ENCODE measurements around the gene RNPEPL1.

Gene RNPEPL1

DNA sequence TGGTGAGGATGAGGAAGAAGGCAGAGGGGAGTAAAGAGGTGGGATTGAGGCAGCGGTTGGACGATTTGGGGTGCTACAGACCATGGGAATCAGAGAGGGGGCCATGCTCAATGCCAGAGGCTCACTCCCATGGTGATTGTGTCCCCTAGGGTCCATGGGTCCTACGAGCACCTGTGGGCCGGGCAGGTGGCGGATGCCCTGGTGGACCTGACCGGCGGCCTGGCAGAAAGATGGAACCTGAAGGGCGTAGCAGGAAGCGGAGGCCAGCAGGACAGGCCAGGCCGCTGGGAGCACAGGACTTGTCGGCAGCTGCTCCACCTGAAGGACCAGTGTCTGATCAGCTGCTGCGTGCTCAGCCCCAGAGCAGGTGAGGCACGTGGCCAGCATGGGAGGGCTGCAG, 23.5 kb downstream of the RNPEPL1 start:
- no peak for DNase-seq (ENCODE audit: low spot score)

GRCh38 chr2:240593026-240593702, 24.9 kb downstream of the RNPEPL1 start:
- DNase-seq (ENCODE audit: low spot score), result no peak

DNA sequence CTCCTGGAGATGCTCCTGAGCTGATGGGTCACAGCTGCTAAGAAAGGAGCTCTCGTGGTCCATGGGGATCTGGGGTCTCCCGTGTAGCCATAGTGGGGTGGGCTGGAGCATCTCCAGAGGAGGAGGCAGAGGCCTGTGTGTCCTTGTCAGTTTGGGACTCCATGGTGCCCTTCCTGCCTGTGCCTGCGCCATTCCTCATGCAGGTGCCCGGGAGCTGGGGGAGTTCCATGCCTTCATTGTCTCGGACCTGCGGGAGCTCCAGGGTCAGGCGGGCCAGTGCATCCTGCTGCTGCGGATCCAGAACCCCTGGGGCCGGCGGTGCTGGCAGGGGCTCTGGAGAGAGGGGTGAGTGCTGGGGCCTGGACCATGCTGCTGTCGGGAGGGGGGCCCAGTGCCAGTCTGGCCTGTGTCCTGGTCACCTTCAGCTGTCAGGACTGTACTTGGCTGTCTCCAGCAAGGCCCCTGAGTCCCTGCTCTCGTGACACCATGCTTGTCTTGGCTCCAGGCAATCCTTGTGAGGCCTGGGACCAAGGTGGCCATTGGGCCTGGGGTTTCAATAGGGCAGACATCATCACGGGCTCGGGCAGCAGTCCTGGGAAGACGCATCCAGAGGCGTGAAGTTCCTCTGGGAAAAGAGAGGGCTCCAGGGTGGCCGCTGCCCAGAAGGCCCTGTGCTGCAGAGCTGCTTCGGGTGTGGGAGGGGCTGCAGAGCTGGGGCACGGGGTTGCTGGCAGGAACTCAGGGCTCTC, 25.6 kb downstream of the RNPEPL1 start:
- DNase-seq (ENCODE audit: low spot score), result no peak

- DNase-seq (ENCODE audit: low spot score), result no peak
These were observed 26.5 kb downstream of the RNPEPL1 start for GRCh38 chr2:240594511-240595380.

GRCh38 chr2:240595381-240596079, 27.2 kb downstream of the RNPEPL1 start:
- peak; percentile 49 for DNase-seq (ENCODE audit: low spot score)

GRCh38 chr2:240596080-240596460, 27.8 kb downstream of the RNPEPL1 start:
- no peak for DNase-seq (ENCODE audit: low spot score)

DNA sequence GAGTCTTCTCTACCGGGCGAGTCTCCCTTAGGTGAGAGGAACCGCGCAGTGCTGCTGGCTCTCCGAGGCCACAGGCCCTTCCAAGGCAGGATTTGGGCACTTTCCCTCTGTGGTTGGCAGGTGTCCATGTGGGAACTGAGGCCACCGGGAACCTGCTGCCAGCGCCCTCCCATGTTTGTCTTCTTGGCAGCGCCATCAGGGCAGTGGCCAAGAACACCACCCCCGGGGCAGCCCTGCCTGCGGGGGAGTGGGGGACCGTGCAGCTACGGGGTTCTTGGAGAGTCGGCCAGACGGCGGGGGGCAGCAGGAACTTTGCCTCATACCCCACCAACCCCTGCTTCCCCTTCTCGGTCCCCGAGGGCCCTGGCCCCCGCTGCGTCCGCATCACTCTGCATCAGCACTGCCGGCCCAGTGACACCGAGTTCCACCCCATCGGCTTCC, 28.2 kb downstream of the RNPEPL1 start:
- DNase-seq (ENCODE audit: low spot score), result no peak

DNA sequence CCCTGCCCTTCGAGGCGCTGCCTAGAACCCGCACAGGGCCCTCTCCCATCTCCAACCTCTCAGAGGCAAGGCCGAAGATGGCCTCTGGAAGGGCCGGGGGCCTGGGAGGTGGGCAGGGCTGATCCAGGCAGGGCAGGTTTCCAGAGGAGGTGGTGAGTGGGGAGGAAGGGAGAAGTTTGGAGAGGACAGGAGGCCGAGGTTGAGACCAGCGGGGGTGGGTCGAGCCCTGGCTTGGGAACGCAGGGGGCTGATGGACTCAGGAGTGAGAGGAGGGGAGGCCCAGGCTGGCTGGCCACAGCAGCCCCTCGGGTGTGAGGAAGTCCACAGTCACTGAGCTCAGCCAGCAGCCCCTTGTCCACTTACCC, 28.8 kb downstream of the RNPEPL1 start:
- DNase-seq (ENCODE audit: low spot score), result no peak

- DNase-seq (ENCODE audit: low spot score), result no peak
These were observed 29.3 kb downstream of the RNPEPL1 start for GRCh38 chr2:240597419-240598181.

GRCh38 chr2:240598311-240598911, 30.1 kb downstream of the RNPEPL1 start:
- DNase-seq (ENCODE audit: low spot score), result no peak

DNA sequence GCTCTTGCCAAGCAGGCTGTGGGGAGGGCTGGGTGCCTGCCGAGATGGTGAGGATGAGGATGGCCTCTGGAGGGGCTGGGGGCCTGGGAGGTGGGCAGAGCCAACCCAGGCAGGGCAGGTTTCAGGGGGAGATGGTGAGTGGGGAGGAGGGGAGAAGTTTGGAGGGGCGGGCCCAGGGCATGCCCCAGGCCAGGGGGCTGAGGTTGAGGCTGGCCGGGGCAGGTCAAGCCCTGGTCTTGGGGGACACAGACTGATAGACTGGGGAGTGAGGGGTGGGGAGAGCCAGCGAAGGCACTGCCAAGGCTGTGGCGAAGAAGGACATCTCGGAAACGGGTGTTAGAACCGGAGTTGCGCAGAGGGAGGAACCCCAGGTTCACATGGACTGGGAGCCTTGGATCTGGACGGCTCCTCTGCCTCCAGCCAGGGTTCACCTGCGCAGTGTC, 30.9 kb downstream of the RNPEPL1 start:
- no peak for DNase-seq (ENCODE audit: low spot score)

DNA sequence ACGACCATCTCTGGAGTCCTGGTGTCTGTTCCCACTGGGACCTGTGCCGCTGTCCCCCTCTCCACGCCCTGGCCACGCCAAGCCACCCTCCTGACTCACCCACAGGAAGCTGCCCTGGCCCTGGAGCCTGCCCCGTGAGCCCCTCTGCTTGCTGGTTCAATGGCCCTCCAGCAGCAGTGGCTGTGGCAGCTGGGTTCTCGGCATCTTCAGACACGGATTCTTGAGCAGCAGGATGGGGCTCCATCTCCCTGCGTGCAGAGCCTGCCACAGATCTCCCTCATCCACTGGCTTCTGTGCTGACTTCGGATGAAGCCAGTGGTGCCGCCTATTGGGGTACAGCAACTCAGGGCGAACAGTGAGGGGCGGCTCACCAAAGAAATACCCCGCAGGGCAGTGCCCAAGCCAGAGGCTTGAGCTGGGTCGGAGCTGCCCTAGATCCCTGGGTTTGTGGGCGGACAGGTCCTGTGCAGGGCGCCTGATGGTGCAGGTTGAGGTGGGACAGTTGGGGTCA, 32.2 kb downstream of the RNPEPL1 start:
- no peak for DNase-seq (ENCODE audit: low spot score)

DNA sequence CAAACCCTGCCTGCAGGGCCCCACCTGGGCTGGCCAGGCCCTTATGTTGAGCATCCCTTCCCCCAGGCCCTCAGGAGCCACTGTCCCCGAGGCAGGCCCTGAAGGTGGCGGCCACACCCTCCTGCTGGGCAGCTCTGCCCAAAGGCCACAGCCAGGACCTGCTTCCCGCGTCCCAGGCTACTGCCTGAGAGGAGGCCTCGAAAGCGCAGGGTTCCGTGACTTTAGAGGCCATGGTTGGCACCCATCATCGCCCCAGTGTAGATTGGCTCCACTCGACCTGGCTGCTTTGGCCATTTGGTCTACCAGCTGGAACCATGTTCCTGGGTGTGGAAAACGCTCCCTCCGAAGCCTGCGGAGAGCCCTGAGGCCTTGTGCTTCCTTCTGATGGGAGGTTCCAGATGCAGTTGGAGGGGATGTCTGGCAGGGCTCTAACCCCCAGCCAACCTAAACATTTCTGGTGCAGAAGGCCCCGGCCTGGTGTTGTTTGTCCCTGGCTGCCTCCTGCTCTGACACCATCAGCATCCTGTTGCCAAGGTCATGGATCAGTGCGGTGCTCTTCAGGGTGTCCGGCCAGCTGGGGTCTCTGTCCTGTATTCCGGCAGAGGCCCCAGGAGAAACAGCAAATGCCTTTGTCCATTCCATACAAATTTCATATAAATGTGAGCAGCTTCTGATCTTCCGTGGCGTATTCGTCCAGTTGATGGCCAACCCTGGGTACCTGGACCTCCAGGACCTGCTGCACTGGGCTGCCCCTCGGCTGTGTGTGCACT, 33.0 kb downstream of the RNPEPL1 start:
- DNase-seq (ENCODE audit: low spot score), result no peak

DNA sequence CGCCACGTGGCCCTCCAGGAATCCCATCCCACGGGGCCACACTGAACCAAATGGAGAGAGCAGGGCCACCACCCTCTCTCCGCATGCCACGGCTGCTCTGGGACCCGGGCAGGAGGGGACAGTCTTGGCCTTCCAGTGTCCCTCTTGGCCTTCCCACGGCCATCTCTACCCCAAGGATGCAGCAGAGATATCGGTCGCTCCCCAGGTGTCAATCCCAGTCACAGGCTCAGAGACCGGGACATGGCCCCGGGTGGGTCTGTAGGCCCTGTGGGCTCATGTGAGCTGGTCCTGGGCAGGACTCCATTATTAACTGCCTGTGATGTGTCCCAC, 33.5 kb downstream of the RNPEPL1 start:
- DNase-seq (ENCODE audit: low spot score), result no peak

GRCh38 chr2:240602266-240603050, 34.2 kb downstream of the RNPEPL1 start:
- DNase-seq (ENCODE audit: low spot score), result no peak

GRCh38 chr2:240603081-240603835, 35.0 kb downstream of the RNPEPL1 start:
- DNase-seq (ENCODE audit: low spot score), result no peak

GRCh38 chr2:240603846-240604245, 35.6 kb downstream of the RNPEPL1 start:
- no peak for DNase-seq (ENCODE audit: low spot score)

GRCh38 chr2:240604291-240604938, 36.1 kb downstream of the RNPEPL1 start:
- DNase-seq (ENCODE audit: low spot score), result no peak
